Mucosa of rectum (tissue), 2 donors: ENCODE results near the gene CD82.

Experiments used
- H3K27ac ChIP-seq, 2 donors: one replicate each; pipeline ENCODE4 v1.7.0; 2013; ENCODE audit warnings: inconsistent platforms in 2 of 2, low read depth in 2 of 2, low read length in 2 of 2
- H3K27me3 ChIP-seq, 2 donors: one replicate each; pipeline ENCODE4 v1.7.0; 2013; ENCODE audit warnings: low read length in 2 of 2; ENCODE audit not compliant: control insufficient read depth in 2 of 2, insufficient read depth in 2 of 2
- H3K36me3 ChIP-seq, 2 donors: one replicate each; pipeline ENCODE4 v1.7.0; 2013; ENCODE audit warnings: low read length in 2 of 2; ENCODE audit not compliant: control insufficient read depth in 2 of 2, insufficient read depth in 2 of 2
- H3K4me1 ChIP-seq, 2 donors: one replicate each; pipeline ENCODE4 v1.7.0; 2013; ENCODE audit warnings: low read length in 2 of 2, mild to moderate bottlenecking in 1 of 2; ENCODE audit not compliant: control insufficient read depth in 2 of 2, insufficient read depth in 2 of 2
- H3K4me3 ChIP-seq, 2 donors: one replicate each; pipeline ENCODE4 v1.7.0; 2013; ENCODE audit warnings: low read length in 2 of 2
- H3K9ac ChIP-seq, 2 donors: one replicate each; pipeline ENCODE4 v1.7.0; 2013; ENCODE audit warnings: low read length in 2 of 2, low read depth in 1 of 2, mild to moderate bottlenecking in 1 of 2
- H3K9me3 ChIP-seq, 2 donors: one replicate each; pipeline ENCODE4 v1.7.0; 2013; ENCODE audit warnings: low read length in 2 of 2; ENCODE audit not compliant: control insufficient read depth in 2 of 2
- donor health status: healthy.
- donor health status: Normal muscosa, but diverticular disease.

The CD82 gene

GRCh38 chr11:44575962-44576361, 10.5 kb downstream of the CD82 start:
- H3K27me3 ChIP-seq: no peaks in the 10 kb centered on the region
- no peak overlapping the region for H3K9ac ChIP-seq
- H3K27ac ChIP-seq: no peak overlapping the region
- no peaks in the 10 kb centered on the region for H3K36me3 ChIP-seq
- H3K4me3 ChIP-seq: no peak overlapping the region
- H3K4me1 ChIP-seq: peaks cover 0 to 4% of the 10 kb centered on the region in 2 donors
- no peaks in the 10 kb centered on the region for H3K9me3 ChIP-seq

- Histone ChIP-seq H3K27ac (no peak overlapping the region), H3K4me3 (no peak overlapping the region), H3K4me1 (peaks cover 0 to 4% of the 10 kb centered on the region in 2 donors), H3K27me3 (no peaks in the 10 kb centered on the region), H3K36me3 (no peaks in the 10 kb centered on the region), H3K9me3 (no peaks in the 10 kb centered on the region), H3K9ac (no peak overlapping the region)
Measured at GRCh38 chr11:44576656-44577055, 11.2 kb downstream of the CD82 start.

GRCh38 chr11:44577231-44577830, 11.9 kb downstream of the CD82 start:
- H3K9ac ChIP-seq: no peak overlapping the region
- no peaks in the 10 kb centered on the region for H3K36me3 ChIP-seq
- no peak overlapping the region for H3K27ac ChIP-seq
- no peaks in the 10 kb centered on the region for H3K27me3 ChIP-seq
- H3K4me1 ChIP-seq: peaks cover 0 to 4% of the 10 kb centered on the region in 2 donors
- no peaks in the 10 kb centered on the region for H3K9me3 ChIP-seq
- H3K4me3 ChIP-seq: no peak overlapping the region

GRCh38 chr11:44578279-44578678, 12.8 kb downstream of the CD82 start:
- no peak overlapping the region for H3K4me3 ChIP-seq
- no peak overlapping the region for H3K27ac ChIP-seq
- H3K4me1 ChIP-seq: peaks cover 0 to 4% of the 10 kb centered on the region in 2 donors
- H3K9me3 ChIP-seq: no peaks in the 10 kb centered on the region
- no peak overlapping the region for H3K9ac ChIP-seq
- H3K27me3 ChIP-seq: no peaks in the 10 kb centered on the region
- no peaks in the 10 kb centered on the region for H3K36me3 ChIP-seq

- no peaks in the 10 kb centered on the region for H3K9me3 ChIP-seq
- peaks cover under 1 to 3% of the 10 kb centered on the region in 2 donors for H3K4me1 ChIP-seq
- no peak overlapping the region for H3K27ac ChIP-seq
- no peak overlapping the region for H3K9ac ChIP-seq
- no peaks in the 10 kb centered on the region for H3K27me3 ChIP-seq
- no peaks in the 10 kb centered on the region for H3K36me3 ChIP-seq
- no peak overlapping the region for H3K4me3 ChIP-seq
Measured at GRCh38 chr11:44579302-44579761, 13.9 kb downstream of the CD82 start.

GRCh38 chr11:44580701-44581100, 15.2 kb downstream of the CD82 start:
- Histone ChIP-seq H3K27me3 (no peaks in the 10 kb centered on the region), H3K27ac (no peak overlapping the region), H3K4me3 (no peak overlapping the region), H3K4me1 (peaks cover 8% of the 10 kb centered on the region in 2 donors), H3K9me3 (no peaks in the 10 kb centered on the region), H3K36me3 (no peaks in the 10 kb centered on the region), H3K9ac (no peak overlapping the region)

GRCh38 chr11:44581246-44581645, 15.8 kb downstream of the CD82 start:
- H3K27me3 ChIP-seq: no peaks in the 10 kb centered on the region
- H3K9me3 ChIP-seq: no peaks in the 10 kb centered on the region
- H3K36me3 ChIP-seq: peaks cover 0 to under 1% of the 10 kb centered on the region in 2 donors
- H3K9ac ChIP-seq: no peak overlapping the region
- H3K4me3 ChIP-seq: no peak overlapping the region
- H3K27ac ChIP-seq: no peak overlapping the region
- peaks cover 8% of the 10 kb centered on the region in 2 donors for H3K4me1 ChIP-seq

- H3K36me3 ChIP-seq: peaks cover 2 to 5% of the 10 kb centered on the region in 2 donors
- no peak overlapping the region for H3K4me3 ChIP-seq
- H3K9me3 ChIP-seq: no peaks in the 10 kb centered on the region
- no peak overlapping the region for H3K9ac ChIP-seq
- no peak overlapping the region for H3K27ac ChIP-seq
- no peaks in the 10 kb centered on the region for H3K27me3 ChIP-seq
- peaks cover 6 to 8% of the 10 kb centered on the region in 2 donors for H3K4me1 ChIP-seq
Measured at GRCh38 chr11:44582641-44583352, 17.3 kb downstream of the CD82 start.

GRCh38 chr11:44583353-44583669, 17.8 kb downstream of the CD82 start:
- no peak overlapping the region for H3K4me3 ChIP-seq
- no peaks in the 10 kb centered on the region for H3K9me3 ChIP-seq
- no peak overlapping the region for H3K9ac ChIP-seq
- H3K27me3 ChIP-seq: no peaks in the 10 kb centered on the region
- peaks cover 4 to 7% of the 10 kb centered on the region in 2 donors for H3K36me3 ChIP-seq
- peaks cover 6 to 8% of the 10 kb centered on the region in 2 donors for H3K4me1 ChIP-seq
- H3K27ac ChIP-seq: no peak overlapping the region

GRCh38 chr11:44585421-44585820, 20.0 kb downstream of the CD82 start:
- no peaks in the 10 kb centered on the region for H3K27me3 ChIP-seq
- H3K4me1 ChIP-seq: peaks cover 6 to 8% of the 10 kb centered on the region in 2 donors
- peaks cover 4 to 7% of the 10 kb centered on the region in 2 donors for H3K36me3 ChIP-seq
- H3K9me3 ChIP-seq: no peaks in the 10 kb centered on the region
- no peak overlapping the region for H3K9ac ChIP-seq
- no peak overlapping the region for H3K4me3 ChIP-seq
- no peak overlapping the region for H3K27ac ChIP-seq
